Measurements from ENCODE around the gene ABHD6.
A peak's percentile ranks its signal among the peaks of the same experiment; 100 is the strongest.
"Not testable (repeated sequence)": the region's sequence is repeated elsewhere in the genome, so short reads cannot be mapped to it uniquely, and the experiment has no call there.

ABHD6 gene

DNA sequence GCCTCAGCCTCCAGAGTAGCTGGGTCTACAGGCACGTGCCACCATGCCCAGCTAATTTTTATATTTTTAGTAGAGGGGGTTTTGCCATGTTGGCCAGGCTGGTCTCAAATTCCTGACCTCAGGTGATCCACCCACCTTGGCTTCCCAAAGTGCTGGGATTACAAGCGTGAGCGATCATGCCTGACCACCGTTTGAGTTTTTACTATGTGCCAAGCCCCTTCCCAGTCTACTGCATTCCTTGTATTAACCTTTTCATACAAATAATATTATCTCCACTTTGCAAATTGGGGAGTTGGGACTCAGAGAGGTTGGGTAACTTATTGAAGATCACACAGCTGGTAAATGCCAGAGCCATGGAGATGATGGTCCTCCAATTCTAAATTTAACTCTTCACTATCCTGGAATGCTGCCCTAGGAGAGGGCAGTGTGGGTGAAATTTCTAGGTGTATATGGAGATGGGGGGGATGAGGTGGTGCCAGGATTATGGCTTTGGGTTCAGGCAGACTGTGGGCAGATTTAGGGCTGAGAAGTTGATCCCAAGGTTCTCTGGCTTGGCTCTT is 94.1 kb downstream of the ABHD6 start:
- H3K27ac Mint-ChIP-seq: peak overlapping the region in 1 of 2 donors; percentile 65
- peak overlapping the region; percentile 79 to 80 for H3K4me3 Mint-ChIP-seq
- ATAC-seq (no peak), DNase-seq (no peak)
- peaks cover 47% of the 10 kb centered on the region for H3K4me1 Mint-ChIP-seq
- no peaks in the 10 kb centered on the region for H3K27me3 Mint-ChIP-seq
- H3K9me3 Mint-ChIP-seq: no peaks in the 10 kb centered on the region

GRCh38 chr3:58332575-58333188 is 95.1 kb downstream of the ABHD6 start, which contains the start of gene PXK:
Gene PXK (plus strand): TSS chr3:58332892. CDS start chr3:58332989, 97 bp downstream.
- Mint-ChIP-seq H3K4me1 (peaks cover 46% of the 10 kb centered on the region), H3K27ac (peak within 1 kb of the TSS; percentile 90 to 94), H3K27me3 (no peaks in the 10 kb centered on the region), H3K9me3 (no peaks in the 10 kb centered on the region), H3K4me3 (peak within 1 kb of the TSS; percentile 97 to 99)
- ATAC-seq: peak; percentile 94
- DNase-seq: peak; percentile 84 to 88

DNA sequence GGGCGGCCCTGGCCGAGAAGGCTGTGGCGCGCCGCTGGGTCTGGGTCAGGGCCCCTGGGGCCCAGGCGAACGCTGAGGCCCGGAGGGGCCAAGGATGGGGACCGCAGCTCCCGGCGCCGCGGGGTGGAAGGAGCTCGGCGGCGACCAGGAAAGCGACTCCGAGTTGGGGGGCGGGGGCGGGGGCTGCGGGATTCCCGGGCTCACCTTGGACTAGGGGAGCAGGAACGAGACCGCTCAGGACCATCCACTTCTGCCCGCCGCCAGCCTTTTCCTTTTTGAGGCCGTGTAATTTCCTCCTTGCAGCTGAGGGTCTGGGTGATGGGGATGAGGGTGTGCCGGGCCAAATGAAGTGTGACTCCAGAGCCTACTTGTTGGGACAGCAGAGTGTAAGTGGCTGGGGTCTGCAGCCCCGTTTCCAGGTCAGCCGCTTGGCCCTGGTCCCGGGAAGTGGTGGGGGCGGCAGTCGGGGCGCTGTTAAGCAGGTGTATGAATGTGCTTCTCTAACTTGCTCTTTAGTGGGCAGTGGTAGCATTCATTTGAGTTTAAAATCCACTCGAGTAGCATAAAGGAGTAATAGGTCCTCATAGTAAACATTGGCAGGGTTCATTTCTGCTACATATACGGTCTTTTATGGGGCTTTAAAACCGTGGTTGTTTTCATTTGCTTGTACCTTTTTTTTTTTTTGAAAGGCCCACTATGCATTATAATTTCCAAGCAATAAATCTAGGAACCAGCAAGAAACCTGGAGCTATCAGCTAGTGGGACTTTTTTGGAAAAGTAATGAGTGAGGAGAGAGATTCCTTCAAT is 95.8 kb downstream of the ABHD6 start:
- peak; percentile 26 to 35 for DNase-seq
- no peaks in the 10 kb centered on the region for H3K9me3 Mint-ChIP-seq
- H3K27me3 Mint-ChIP-seq: no peaks in the 10 kb centered on the region
- peak overlapping the region; percentile 97 to 99 for H3K4me3 Mint-ChIP-seq
- peak overlapping the region; percentile 90 to 94 for H3K27ac Mint-ChIP-seq
- peak; percentile 51 for ATAC-seq
- peaks cover 46% of the 10 kb centered on the region for H3K4me1 Mint-ChIP-seq

GRCh38 chr3:58334013-58334321 is 96.4 kb downstream of the ABHD6 start:
- Mint-ChIP-seq H3K4me3 (peak overlapping the region; percentile 97 to 99), H3K4me1 (peaks cover 46% of the 10 kb centered on the region)
- ATAC-seq: no peak

DNA sequence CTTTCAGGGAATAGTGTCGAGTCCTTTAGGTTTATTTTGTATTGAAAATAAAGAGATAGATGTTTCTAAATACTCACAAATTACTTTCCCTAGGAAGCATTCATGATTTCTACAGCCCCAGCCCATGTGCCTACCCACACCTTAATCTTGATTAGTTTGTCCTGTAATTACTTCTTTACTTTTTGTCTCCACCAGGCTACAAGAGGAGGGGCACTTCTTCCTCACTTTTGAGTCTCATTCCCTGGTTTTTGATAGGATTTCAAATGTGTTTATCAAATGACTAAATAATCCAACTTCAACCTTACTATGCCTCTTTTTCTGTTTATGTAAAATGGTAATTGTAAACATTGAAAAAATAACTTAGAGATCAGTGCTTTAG is 96.9 kb downstream of the ABHD6 start:
- Mint-ChIP-seq H3K27ac (peak overlapping the region; percentile 100), H3K27me3 (no peaks in the 10 kb centered on the region), H3K4me1 (peaks cover 46% of the 10 kb centered on the region), H3K9me3 (no peaks in the 10 kb centered on the region), H3K4me3 (peak overlapping the region; percentile 97 to 99)
- DNase-seq: no peak
- ATAC-seq: no peak

More at GRCh38 chr3:58334013-58334321, 96.4 kb downstream of the ABHD6 start:
- Mint-ChIP-seq H3K27me3 (no peaks in the 10 kb centered on the region), H3K9me3 (no peaks in the 10 kb centered on the region), H3K27ac (peak overlapping the region; percentile 90 to 94)
- DNase-seq: no peak

DNA sequence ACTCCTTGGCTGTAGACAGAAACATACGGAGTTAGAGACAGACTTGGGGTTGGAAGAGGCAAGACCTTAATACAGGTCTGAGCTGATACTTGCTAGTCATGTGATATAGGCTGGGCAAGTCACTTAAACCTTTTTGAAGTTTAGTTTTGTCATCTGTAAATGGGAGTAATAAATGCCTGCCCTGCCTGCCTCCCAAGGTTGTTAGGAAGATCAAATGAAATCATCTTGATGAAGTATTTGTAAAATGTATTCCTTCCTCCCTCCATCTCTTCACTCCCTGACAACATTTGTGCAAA is 98.0 kb downstream of the ABHD6 start:
- H3K4me3 Mint-ChIP-seq: peak overlapping the region; percentile 97 to 99
- peak overlapping the region; percentile 100 for H3K27ac Mint-ChIP-seq
- peaks cover 46% of the 10 kb centered on the region for H3K4me1 Mint-ChIP-seq
- H3K9me3 Mint-ChIP-seq: no peaks in the 10 kb centered on the region
- ATAC-seq: no peak
- no peaks in the 10 kb centered on the region for H3K27me3 Mint-ChIP-seq
- no peak for DNase-seq

- Mint-ChIP-seq H3K9me3 (no peaks in the 10 kb centered on the region), H3K27me3 (no peaks in the 10 kb centered on the region), H3K4me1 (peaks cover 41% of the 10 kb centered on the region), H3K27ac (peak overlapping the region; percentile 66 to 100), H3K4me3 (peak overlapping the region in 1 of 2 donors; percentile 36)
- ATAC-seq (no peak), DNase-seq (no peak)
Observed at GRCh38 chr3:58336135-58336882, 98.7 kb downstream of the ABHD6 start.

- no peak overlapping the region for H3K4me3 Mint-ChIP-seq
- no peak for ATAC-seq
- H3K4me1 Mint-ChIP-seq: peaks cover 34% of the 10 kb centered on the region
- H3K27ac Mint-ChIP-seq: no peak overlapping the region
- DNase-seq: no peak
- no peaks in the 10 kb centered on the region for H3K27me3 Mint-ChIP-seq
- no peaks in the 10 kb centered on the region for H3K9me3 Mint-ChIP-seq
Observed at GRCh38 chr3:58337190-58337589, 99.6 kb downstream of the ABHD6 start.

DNA sequence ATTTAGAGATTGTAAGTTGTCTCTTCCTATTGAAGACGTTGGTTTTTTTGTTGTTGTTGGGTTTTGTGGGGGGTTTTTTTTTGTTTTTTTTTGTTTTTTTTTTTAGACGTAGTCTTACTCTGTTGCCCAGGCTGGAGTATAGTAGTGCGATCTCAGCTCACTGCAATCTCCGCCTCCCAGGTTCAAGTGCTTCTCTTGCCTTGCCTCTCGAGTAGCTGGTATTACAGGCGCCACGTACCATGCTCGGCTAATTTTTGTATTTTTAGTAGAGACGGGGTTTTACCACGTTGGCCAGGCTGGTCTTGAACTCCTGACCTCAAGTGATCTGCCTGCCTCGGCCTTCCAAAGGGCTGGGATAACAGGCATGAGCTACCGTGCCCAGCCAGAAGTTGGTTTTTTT is 101.6 kb downstream of the ABHD6 start:
- H3K27me3 Mint-ChIP-seq, H3K9me3 Mint-ChIP-seq, H3K27ac Mint-ChIP-seq, ATAC-seq, DNase-seq, H3K4me3 Mint-ChIP-seq: not testable (repeated sequence)
- H3K4me1 Mint-ChIP-seq: peaks cover 25% of the 10 kb centered on the region

DNA sequence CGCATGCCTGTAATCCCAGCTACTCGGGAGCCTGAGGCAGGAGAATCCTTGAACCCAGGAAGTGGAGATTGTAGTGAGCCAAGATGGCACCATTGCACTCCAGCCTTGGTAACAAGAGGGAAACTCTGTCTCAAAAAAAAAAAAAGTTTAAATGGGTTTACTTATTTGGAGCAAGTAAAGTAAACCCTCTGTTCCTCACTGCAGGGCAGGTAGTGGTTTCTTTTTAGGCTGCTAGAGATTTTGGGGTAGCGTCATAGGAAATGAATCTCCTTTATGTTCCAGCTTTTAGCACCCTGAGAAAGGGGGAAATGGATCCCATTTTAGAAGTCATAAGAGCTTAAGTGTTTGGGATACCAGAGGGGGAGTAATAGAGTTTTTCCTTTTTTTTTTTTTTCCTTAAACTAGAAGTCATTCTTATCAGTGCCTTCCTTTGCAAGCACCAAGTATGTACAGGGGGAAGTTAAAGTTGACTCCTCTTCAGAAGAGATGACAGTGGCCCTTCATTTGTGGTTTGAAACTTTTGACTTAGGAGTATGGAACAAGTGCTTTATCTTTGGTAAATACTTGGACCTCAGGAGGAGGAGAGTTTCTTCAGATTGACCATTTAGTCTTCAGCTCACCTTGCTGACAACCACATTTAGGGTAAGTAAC is 103.1 kb downstream of the ABHD6 start:
- no peaks in the 10 kb centered on the region for H3K27me3 Mint-ChIP-seq
- H3K4me3 Mint-ChIP-seq: no peak overlapping the region
- ATAC-seq: no peak
- H3K9me3 Mint-ChIP-seq: no peaks in the 10 kb centered on the region
- DNase-seq: no peak
- H3K27ac Mint-ChIP-seq: no peak overlapping the region
- H3K4me1 Mint-ChIP-seq: peaks cover 15% of the 10 kb centered on the region

DNA sequence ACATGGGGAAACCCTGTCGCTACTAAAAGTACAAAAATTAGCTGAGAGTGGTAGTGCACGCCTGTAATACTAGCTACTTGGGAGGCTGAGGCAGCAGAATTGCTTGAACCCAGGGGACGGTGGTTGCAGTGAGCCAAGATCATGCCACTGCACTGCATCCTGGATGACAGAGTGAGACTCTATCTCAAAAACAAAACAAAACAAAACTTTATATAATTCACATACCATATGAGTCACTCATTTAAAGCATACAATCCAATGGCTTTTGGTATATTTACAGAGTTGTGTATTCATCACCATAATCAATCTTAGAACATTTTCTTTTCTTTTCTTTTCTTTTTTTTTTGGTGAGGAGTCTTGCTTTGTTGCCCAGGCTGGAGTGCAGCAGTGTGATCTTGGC is 103.8 kb downstream of the ABHD6 start:
- peaks cover 15% of the 10 kb centered on the region for H3K4me1 Mint-ChIP-seq
- no peaks in the 10 kb centered on the region for H3K27me3 Mint-ChIP-seq
- ATAC-seq (no peak), DNase-seq (no peak)
- no peaks in the 10 kb centered on the region for H3K9me3 Mint-ChIP-seq
- no peak overlapping the region for H3K4me3 Mint-ChIP-seq
- H3K27ac Mint-ChIP-seq: no peak overlapping the region

DNA sequence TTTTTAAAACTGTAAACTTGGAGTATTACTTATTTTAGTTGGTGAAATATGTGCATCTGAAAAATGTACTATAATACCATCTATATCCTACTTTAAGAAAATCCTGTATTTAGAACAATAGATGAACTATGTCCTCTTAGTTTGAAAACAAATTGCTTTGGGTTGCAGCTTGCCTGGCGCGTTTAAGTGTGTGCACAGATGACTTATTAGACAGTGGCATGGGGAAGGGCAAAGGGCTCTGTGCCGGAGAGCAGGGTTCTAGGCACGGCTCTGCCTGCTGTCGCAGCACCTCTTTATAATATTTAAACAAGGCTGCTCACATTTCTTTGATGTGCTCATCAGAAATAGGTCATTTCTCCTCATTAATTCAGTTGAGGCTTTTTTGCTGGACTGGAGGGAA is 105.1 kb downstream of the ABHD6 start:
- ATAC-seq: no peak
- Mint-ChIP-seq H3K27ac (no peak overlapping the region), H3K4me1 (peaks cover 14% of the 10 kb centered on the region), H3K9me3 (no peaks in the 10 kb centered on the region), H3K27me3 (no peaks in the 10 kb centered on the region), H3K4me3 (no peak overlapping the region)
- no peak for DNase-seq

Data from stimulated activated naive CD8-positive, alpha-beta T cell treated with anti-CD3 and anti-CD28 coated beads, Interleukin-15, amount 100 ng/mL, for 72 hours (primary cell).